Measurements from ENCODE around the gene ASH1L. TPM values are rescaled to one million over a fixed set of nuclear protein-coding genes. Genes with fewer than 3 reads are reported as not detected.

The ASH1L gene
- total and polyA plus RNA-seq, 2 experiments from 2014 or later: 14.5 to 30.6 TPM

- H3K4me1 ChIP-seq (ENCODE audit: insufficient read depth): no peaks in the 10 kb centered on the region
- WGBS (ENCODE audit: low lambda C conversion rate, missing lambda C conversion rate): 75% methylated on average over 2 of the region's 2 CpGs
- H4K20me1 ChIP-seq (ENCODE audit: insufficient read depth, poor library complexity, severe bottlenecking): no peaks in the 10 kb centered on the region
- H3K4me2 ChIP-seq: no peak overlapping the region
- H2AFZ ChIP-seq: no peak overlapping the region
- H3K36me3 ChIP-seq (replicated peaks; ENCODE audit: insufficient read depth, low read depth): no peaks in the 10 kb centered on the region
- H3K9me2 ChIP-seq (replicated peaks; ENCODE audit: insufficient read depth): no peaks in the 10 kb centered on the region
- no peak for DNase-seq (ENCODE audit: low spot score)
- no peaks in the 10 kb centered on the region for H3K27me3 ChIP-seq
- no peaks in the 10 kb centered on the region for H3K79me2 ChIP-seq
- no peaks in the 10 kb centered on the region for H3K9me3 ChIP-seq (ENCODE audit: low read depth)
- H3K27ac ChIP-seq: no peak overlapping the region
- TF ChIP-seq EZH2phosphoT487 (IDR thresholded peaks at IDR 0.05; ENCODE audit: low read depth, severe bottlenecking, unreplicated experiment) (no peak), CTCF (IDR thresholded peaks at IDR 0.05; ENCODE audit: poor library complexity) (no peak), EZH2 (IDR thresholded peaks at IDR 0.05; ENCODE audit: borderline replicate concordance) (no peak)
- no peak overlapping the region for H3K4me3 ChIP-seq
These were observed 276.1 kb downstream of the ASH1L start for GRCh38 chr1:155286544-155286943.

DNA sequence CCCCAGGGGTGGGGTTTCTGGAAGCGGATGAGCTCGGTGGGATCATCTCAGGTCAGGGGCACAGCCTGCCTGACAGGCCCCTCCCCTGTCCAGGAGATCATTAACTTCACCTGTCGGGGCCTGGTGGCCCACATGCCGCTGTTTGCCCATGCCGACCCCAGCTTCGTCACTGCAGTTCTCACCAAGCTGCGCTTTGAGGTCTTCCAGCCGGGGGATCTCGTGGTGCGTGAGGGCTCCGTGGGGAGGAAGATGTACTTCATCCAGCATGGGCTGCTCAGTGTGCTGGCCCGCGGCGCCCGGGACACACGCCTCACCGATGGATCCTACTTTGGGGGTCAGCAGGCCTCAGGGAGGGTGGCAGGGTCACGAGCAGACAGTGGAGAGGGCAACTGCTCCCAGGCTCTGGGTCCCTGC lies 277.0 kb downstream of the ASH1L start:
- Histone ChIP-seq H3K27ac (no peak overlapping the region), H4K20me1 (ENCODE audit: insufficient read depth, poor library complexity, severe bottlenecking) (no peaks in the 10 kb centered on the region), H3K4me2 (no peak overlapping the region), H3K9me2 (replicated peaks; ENCODE audit: insufficient read depth) (no peaks in the 10 kb centered on the region), H3K9me3 (ENCODE audit: low read depth) (no peaks in the 10 kb centered on the region), H3K4me1 (ENCODE audit: insufficient read depth) (no peaks in the 10 kb centered on the region), H3K27me3 (no peaks in the 10 kb centered on the region), H3K4me3 (no peak overlapping the region), H2AFZ (no peak overlapping the region), H3K79me2 (no peaks in the 10 kb centered on the region), H3K36me3 (replicated peaks; ENCODE audit: insufficient read depth, low read depth) (no peaks in the 10 kb centered on the region)
- TF ChIP-seq CTCF (IDR thresholded peaks at IDR 0.05; ENCODE audit: poor library complexity) (no peak), EZH2 (IDR thresholded peaks at IDR 0.05; ENCODE audit: borderline replicate concordance) (no peak), EZH2phosphoT487 (IDR thresholded peaks at IDR 0.05; ENCODE audit: low read depth, severe bottlenecking, unreplicated experiment) (no peak)
- WGBS (ENCODE audit: low lambda C conversion rate, missing lambda C conversion rate): 90% methylated on average over 18 of the region's 18 CpGs
- DNase-seq (ENCODE audit: low spot score): no peak

MicroRNA genes within 50 kb of the gene (microRNA counts, 767-probe panel; counts per million panel counts)
- microRNA hsa-miR-555: not detected

Small RNA genes lying within 50 kb of the gene (microRNA-seq; reads per million reads assigned to microRNA genes)
- gene MIR555: not detected

Small RNA genes lying within 50 kb of the gene (small RNA-seq; reads per million reads assigned to genes)
- not detected for gene AL353807.4
- not detected for gene RNU6-106P
- gene RNU6-1297P: not detected

Other genes starting within 250 kb of the ASH1L start
- 22.3 and 25.2 TPM in 2 replicates for gene RUSC1, start 241.9 kb downstream of the ASH1L start, total RNA-seq
- 34.9 and 48.4 TPM in 2 replicates for gene RUSC1, start 241.9 kb downstream of the ASH1L start, polyA plus RNA-seq
- gene MSTO1, start 47.4 kb upstream of the ASH1L start, total RNA-seq: 15.1 and 15.7 TPM in 2 replicates
- gene MSTO1, start 47.4 kb upstream of the ASH1L start, polyA plus RNA-seq: 43.4 and 54.6 TPM in 2 replicates
- gene YY1AP1, start 126.0 kb upstream of the ASH1L start, total RNA-seq: 43.2 and 55.9 TPM in 2 replicates
- gene YY1AP1, start 126.0 kb upstream of the ASH1L start, polyA plus RNA-seq: 27.6 and 35.4 TPM in 2 replicates
- 90.6 and 115 TPM in 2 replicates for gene DAP3, start 126.3 kb upstream of the ASH1L start, total RNA-seq
- gene DAP3, start 126.3 kb upstream of the ASH1L start, polyA plus RNA-seq: 61.5 and 86.9 TPM in 2 replicates

All from hepatocyte (in vitro differentiated cells).